Lower leg skin (tissue), 3 donors: ENCODE data around the gene KHK.

ENCODE experiments used
- CTCF ChIP-seq, 3 donors: fragments of 450-650 bp; IDR thresholded peaks; one replicate each; pipeline ENCODE4 v1.5.1; 2016; ENCODE audit warnings: antibody characterized with exemption in 3 of 3, mild to moderate bottlenecking in 3 of 3, moderate library complexity in 2 of 3
- POLR2A ChIP-seq, 2 donors: fragments of 450-650 bp; IDR thresholded peaks; one replicate each; pipeline ENCODE4 v1.6.1; 2016 to 2017; ENCODE audit warnings: antibody characterized with exemption in 2 of 2, mild to moderate bottlenecking in 1 of 2, moderate library complexity in 1 of 2

- TF ChIP-seq CTCF (IDR thresholded peaks at IDR 0.05) (no peak), POLR2A (IDR thresholded peaks at IDR 0.05) (no peak)
These were observed 6.5 kb upstream of the KHK start for GRCh38 chr2:27080140-27080469.
